Panc1 (cell line): Measurements from ENCODE around the gene PPP1R3C. TPM values are rescaled to one million over a fixed set of nuclear protein-coding genes. Genes with fewer than 3 reads are reported as not detected.
A peak's percentile ranks its signal among the peaks of the same experiment; 100 is the strongest.

Source experiments
- ATAC-seq: fragments of 200-7000 bp; cut with Tn5 transposase; 2 replicates; pipeline ENCODE4 v1.9.1; 2020; ENCODE audit warnings: mild to moderate bottlenecking, moderate library complexity
- BruUV-seq: library from RNA; stranded (reverse); fragments of 400-500 nt; replicated peaks from 2 replicates; lab custom pipeline; 2021; lab: Mats Ljungman, UMichigan
- CTCF ChIA-PET: fragments of 300-600 bp; sonication (Branson Sonifier 250); formaldehyde crosslinking; loops from one replicate; lab custom pipeline; 2022; ENCODE audit warnings: antibody characterized with exemption; lab: Charles Lee
- POLR2A ChIA-PET: fragments of 300-600 bp; sonication (Branson Sonifier 250); formaldehyde crosslinking; loops from one replicate; lab custom pipeline; 2022; ENCODE audit warnings: antibody characterized with exemption; lab: Charles Lee
- DNase-seq: peaks from one replicate; pipeline ENCODE4 v3.0.0-alpha.2; 2010; ENCODE audit warnings: low read depth, low spot score
- H3K27ac ChIP-seq: 2 replicates; pipeline ENCODE4 v1.5.1; 2011; ENCODE audit warnings: mild to moderate bottlenecking, low read length, inconsistent platforms
- H3K27me3 ChIP-seq: fragments of 200-500 bp; sonication (Bioruptor generic); 2 replicates; pipeline ENCODE4 v1.6.0; 2014; ENCODE audit warnings: low read length, inconsistent platforms; ENCODE audit not compliant: control insufficient read depth, insufficient read depth
- H3K36me3 ChIP-seq: fragments of 200-500 bp; sonication (Bioruptor generic); 2 replicates; pipeline ENCODE4 v1.5.1; 2014; ENCODE audit warnings: inconsistent platforms, mild to moderate bottlenecking, low read length, moderate library complexity; ENCODE audit not compliant: control insufficient read depth, insufficient read depth
- H3K4me1 ChIP-seq: 2 replicates; pipeline ENCODE4 v1.5.1; 2011; ENCODE audit warnings: inconsistent platforms, mild to moderate bottlenecking, low read length, moderate library complexity; ENCODE audit not compliant: control insufficient read depth, insufficient read depth
- H3K4me3 ChIP-seq, 2 experiments: 2 replicates each; pipeline ENCODE4 v1.5.1; 2011 to 2012; ENCODE audit warnings: low read depth in 2 of 2, low read length in 2 of 2, mild to moderate bottlenecking in 2 of 2, inconsistent platforms in 1 of 2, moderate library complexity in 1 of 2
- H3K9me3 ChIP-seq: fragments of 200-500 bp; sonication (Bioruptor generic); 2 replicates; pipeline ENCODE4 v1.5.1; 2014; ENCODE audit warnings: low read depth, mild to moderate bottlenecking, inconsistent platforms, low read length, moderate library complexity; ENCODE audit not compliant: control insufficient read depth, insufficient read depth
- POLR2AphosphoS5 ChIP-seq: IDR thresholded peaks from 2 replicates; pipeline ENCODE4 v1.6.1; 2012; ENCODE audit warnings: mild to moderate bottlenecking, low read depth, low read length, moderate library complexity
- SIN3A ChIP-seq: IDR thresholded peaks from 2 replicates; pipeline ENCODE4 v1.6.1; 2012; ENCODE audit warnings: low read depth, mild to moderate bottlenecking, low read length, moderate library complexity, borderline replicate concordance; ENCODE audit not compliant: insufficient read depth
- TCF7L2 ChIP-seq: IDR thresholded peaks from 2 replicates; pipeline ENCODE4 v1.6.1; 2011; ENCODE audit warnings: mild to moderate bottlenecking, low read depth, low read length, inconsistent platforms
- in situ Hi-C: cut with HindIII; loops from 2 replicates; pipeline ENCODE4 v1.10.0; 2016; ENCODE audit warnings: low sequenced_read_pairs, low pct_unique_long_range_greater_than_20kb
- intact Hi-C: fragments of 100-400 bp; cut with micrococcal nuclease; formaldehyde crosslinking; loops from one replicate; pipeline ENCODE4 v1.10.0; 2022; ENCODE audit not compliant: unreplicated experiment
- total RNA-seq: library from RNA; stranded (reverse); gene quantifications from one replicate; pipeline ENCODE4 v1.2.1, GENCODE V29; 2021; ENCODE audit not compliant: unreplicated experiment
- TF ChIP-seq, protein P1 (sequence below), 2 experiments: IDR thresholded peaks; 2 replicates each; pipeline ENCODE4 v1.6.1; 2011 to 2012; ENCODE audit warnings: low read depth in 2 of 2, control low read depth in 1 of 2, low read length in 1 of 2, mild to moderate bottlenecking in 1 of 2, moderate library complexity in 1 of 2; ENCODE audit not compliant: insufficient read depth in 1 of 2
- TF ChIP-seq, protein P2 (sequence below): fragments of 450-650 bp; IDR thresholded peaks from 2 replicates; pipeline ENCODE4 v1.5.1; 2017; ENCODE audit warnings: mild to moderate bottlenecking

Gene PPP1R3C
- total RNA-seq, 1 experiment from 2014 or later, result 1.2 TPM

DNA sequence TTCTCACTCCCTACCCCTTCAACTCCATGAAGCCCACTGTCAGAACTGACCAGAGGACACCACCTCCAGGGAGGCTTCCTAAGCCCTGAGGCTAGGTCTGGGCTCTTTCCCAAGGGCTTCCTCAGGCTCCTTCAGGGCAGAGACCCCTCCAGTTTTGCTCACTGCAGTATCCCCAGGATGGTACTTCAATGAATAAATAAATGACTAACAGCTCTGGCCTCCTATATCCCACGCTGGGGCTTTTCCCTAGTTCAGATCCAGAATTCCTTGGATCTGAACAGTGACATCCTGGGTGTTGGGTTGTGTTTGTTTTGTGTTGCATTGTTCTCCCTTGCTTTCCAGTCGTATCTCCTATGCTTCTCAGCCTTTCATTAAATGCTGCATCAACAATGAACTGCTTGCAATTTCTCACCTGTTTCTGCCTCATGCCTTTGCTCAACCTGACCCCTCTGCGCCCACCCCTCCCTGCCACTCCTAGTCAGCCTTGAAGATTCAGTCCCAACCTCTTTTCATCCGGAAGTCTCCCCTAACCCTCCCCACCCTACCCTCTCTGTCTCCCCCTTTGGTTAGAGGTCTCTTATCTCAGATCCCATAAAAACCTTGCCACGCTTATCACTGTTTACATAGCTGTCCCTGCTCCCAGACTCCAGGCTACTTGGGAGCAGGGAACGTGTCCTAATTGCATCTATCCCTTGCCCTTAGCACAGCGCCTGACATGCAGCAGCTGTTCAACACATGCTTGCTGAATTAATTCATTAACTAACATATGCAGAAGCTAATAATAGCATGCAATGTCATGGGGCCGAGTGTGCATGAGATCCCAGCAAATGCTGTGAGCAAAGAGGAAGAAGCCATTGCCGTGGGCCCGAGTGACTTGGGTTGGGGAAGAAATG is 41.7 kb downstream of the PPP1R3C start:
- in situ Hi-C loops (no loop called here), intact Hi-C loops (no loop called here)
- no peak for TF ChIP-seq SIN3A
- TF ChIP-seq, protein P1, sequence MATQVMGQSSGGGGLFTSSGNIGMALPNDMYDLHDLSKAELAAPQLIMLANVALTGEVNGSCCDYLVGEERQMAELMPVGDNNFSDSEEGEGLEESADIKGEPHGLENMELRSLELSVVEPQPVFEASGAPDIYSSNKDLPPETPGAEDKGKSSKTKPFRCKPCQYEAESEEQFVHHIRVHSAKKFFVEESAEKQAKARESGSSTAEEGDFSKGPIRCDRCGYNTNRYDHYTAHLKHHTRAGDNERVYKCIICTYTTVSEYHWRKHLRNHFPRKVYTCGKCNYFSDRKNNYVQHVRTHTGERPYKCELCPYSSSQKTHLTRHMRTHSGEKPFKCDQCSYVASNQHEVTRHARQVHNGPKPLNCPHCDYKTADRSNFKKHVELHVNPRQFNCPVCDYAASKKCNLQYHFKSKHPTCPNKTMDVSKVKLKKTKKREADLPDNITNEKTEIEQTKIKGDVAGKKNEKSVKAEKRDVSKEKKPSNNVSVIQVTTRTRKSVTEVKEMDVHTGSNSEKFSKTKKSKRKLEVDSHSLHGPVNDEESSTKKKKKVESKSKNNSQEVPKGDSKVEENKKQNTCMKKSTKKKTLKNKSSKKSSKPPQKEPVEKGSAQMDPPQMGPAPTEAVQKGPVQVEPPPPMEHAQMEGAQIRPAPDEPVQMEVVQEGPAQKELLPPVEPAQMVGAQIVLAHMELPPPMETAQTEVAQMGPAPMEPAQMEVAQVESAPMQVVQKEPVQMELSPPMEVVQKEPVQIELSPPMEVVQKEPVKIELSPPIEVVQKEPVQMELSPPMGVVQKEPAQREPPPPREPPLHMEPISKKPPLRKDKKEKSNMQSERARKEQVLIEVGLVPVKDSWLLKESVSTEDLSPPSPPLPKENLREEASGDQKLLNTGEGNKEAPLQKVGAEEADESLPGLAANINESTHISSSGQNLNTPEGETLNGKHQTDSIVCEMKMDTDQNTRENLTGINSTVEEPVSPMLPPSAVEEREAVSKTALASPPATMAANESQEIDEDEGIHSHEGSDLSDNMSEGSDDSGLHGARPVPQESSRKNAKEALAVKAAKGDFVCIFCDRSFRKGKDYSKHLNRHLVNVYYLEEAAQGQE (IDR thresholded peaks at IDR 0.05; ENCODE audit: insufficient read depth in 1 of 2, low read depth in 2 of 2, low read length in 1 of 2), result no peak
- no peak for TF ChIP-seq POLR2AphosphoS5
- TF ChIP-seq, protein P2, sequence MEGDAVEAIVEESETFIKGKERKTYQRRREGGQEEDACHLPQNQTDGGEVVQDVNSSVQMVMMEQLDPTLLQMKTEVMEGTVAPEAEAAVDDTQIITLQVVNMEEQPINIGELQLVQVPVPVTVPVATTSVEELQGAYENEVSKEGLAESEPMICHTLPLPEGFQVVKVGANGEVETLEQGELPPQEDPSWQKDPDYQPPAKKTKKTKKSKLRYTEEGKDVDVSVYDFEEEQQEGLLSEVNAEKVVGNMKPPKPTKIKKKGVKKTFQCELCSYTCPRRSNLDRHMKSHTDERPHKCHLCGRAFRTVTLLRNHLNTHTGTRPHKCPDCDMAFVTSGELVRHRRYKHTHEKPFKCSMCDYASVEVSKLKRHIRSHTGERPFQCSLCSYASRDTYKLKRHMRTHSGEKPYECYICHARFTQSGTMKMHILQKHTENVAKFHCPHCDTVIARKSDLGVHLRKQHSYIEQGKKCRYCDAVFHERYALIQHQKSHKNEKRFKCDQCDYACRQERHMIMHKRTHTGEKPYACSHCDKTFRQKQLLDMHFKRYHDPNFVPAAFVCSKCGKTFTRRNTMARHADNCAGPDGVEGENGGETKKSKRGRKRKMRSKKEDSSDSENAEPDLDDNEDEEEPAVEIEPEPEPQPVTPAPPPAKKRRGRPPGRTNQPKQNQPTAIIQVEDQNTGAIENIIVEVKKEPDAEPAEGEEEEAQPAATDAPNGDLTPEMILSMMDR, result no peak
- no peak for TF ChIP-seq TCF7L2
- Histone ChIP-seq H3K9me3 (no peaks in the 10 kb centered on the region), H3K4me3 (no peak overlapping the region), H3K27ac (no peak overlapping the region; the same call in 1 of the 2 replicates), H3K27me3 (no peaks in the 10 kb centered on the region), H3K4me1 (peaks cover 7% of the 10 kb centered on the region; the same call in 1 of the 2 replicates), H3K36me3 (no peaks in the 10 kb centered on the region)
- ATAC-seq (peak; percentile 84), DNase-seq (no peak)
- ChIA-PET CTCF (no interaction called here), POLR2A (interaction anchor here (0.7 kb wide), 1 partner anchor 661 kb away, joined by 13 read pairs; no protein-coding TSS in a partner anchor)
- no TSS peak for BruUV-seq

DNA sequence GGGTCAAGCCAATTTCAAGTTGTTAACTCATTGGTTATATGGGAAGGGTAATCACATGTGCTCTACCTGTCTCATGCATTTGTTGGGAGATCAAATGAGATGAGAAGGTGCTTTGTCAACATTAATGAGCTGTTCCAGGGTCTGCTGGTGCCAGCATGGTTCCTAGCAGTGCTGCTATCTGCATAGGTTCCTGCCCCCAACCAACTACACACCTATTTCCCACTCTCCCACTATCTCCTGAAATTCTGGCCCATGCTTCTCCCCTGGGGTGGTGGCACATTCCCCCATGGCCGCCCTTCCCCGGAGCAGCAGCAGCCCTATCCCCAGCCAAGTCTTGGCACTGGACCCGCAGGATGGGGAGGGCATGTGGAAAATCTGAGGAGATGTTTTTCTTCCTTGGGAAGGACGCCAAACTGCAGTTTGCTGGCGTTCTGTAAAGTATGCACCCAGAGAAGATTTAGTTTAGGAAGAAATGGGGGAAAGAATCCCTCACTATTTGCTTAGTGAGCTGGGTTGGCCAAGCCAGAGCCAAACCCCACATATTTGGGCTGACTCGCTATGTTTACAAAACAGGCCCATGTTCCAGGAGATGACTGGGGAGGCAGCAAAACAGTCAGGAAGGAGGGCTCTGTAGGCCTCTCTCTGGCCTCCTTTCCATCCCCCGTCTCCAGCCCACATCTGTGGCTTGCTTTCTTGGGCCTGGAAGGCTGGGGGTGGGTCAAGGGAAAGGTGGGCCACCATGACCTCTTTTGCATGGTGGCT is 42.5 kb downstream of the PPP1R3C start:
- Histone ChIP-seq H3K9me3 (no peaks in the 10 kb centered on the region), H3K36me3 (no peaks in the 10 kb centered on the region), H3K4me3 (no peak overlapping the region), H3K4me1 (peaks cover 7% of the 10 kb centered on the region; the same call in 1 of the 2 replicates), H3K27ac (no peak overlapping the region; the same call in 1 of the 2 replicates), H3K27me3 (no peaks in the 10 kb centered on the region)
- no TSS peak for BruUV-seq
- in situ Hi-C loops, result no loop called here
- DNase-seq (no peak), ATAC-seq (peak; percentile 83)
- CTCF ChIA-PET, result no interaction called here
- intact Hi-C loops, result no loop called here
- TF ChIP-seq, protein P2, result no peak
- TF ChIP-seq TCF7L2, result no peak
- TF ChIP-seq, protein P1 (IDR thresholded peaks at IDR 0.05; ENCODE audit: insufficient read depth in 1 of 2, low read depth in 2 of 2, low read length in 1 of 2), result no peak
- no peak for TF ChIP-seq POLR2AphosphoS5
- no peak for TF ChIP-seq SIN3A
- POLR2A ChIA-PET, result no interaction called here
